NCI-H1436 treated with DMSO at 0.1 percent for 48 hours (cell line): Measurements from ENCODE around the gene OPCML.

Experiments
- DNase-seq: peaks from one replicate; lab custom pipeline; 2025; lab: John Stamatoyannopoulos, UW

OPCML gene

DNA sequence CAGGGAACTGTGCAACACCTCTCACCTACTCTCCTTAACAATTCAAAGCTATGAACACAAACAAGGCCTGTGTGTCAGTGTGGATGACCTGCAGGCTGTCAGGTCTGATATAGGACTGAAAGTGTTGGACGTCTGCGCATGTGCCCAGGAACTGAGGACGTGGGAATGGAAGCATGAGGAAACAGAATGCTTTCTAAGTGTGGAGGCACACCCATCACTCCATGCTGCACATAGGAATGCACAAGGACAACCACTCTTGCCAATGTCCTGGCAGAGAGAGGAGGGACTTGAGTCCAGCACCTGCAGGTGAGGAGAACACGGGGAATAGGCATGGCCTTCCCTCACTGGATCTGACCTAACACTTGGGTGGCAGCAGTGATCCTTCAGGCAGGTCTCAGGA, 874.3 kb downstream of the OPCML start:
- DNase-seq = no peak

DNA sequence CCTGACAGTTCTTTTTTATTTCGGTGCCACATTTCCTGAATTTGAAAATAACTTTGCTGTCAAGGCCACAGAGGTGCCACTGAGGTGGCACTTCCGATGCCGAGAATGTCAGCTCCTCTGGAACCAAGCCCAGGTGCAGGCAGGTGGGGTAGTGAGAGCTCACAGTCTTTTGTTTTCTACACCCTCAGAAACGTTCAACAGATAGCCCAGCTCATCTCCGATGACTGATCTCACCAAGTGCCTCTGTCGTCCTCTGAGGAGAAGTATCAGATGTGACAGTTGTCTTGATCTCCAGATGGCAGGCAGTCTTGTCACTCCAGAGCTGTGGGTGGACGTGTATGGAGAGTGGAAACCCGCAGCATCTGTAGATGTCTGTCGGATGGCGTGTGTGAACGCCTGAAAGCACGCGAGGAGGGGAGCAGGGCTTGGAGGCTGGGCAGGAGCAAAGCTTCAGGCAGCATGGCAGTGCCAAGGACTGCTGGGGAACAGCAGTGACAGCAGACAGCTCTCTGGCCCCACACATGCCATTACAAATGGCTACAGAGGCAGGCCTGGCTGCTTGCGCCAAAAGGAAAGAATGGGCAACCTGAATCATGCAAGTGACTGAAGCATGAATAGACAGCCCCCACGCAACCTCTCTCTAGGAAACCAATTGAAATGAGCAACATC, 877.0 kb downstream of the OPCML start:
- DNase-seq = no peak

DNA sequence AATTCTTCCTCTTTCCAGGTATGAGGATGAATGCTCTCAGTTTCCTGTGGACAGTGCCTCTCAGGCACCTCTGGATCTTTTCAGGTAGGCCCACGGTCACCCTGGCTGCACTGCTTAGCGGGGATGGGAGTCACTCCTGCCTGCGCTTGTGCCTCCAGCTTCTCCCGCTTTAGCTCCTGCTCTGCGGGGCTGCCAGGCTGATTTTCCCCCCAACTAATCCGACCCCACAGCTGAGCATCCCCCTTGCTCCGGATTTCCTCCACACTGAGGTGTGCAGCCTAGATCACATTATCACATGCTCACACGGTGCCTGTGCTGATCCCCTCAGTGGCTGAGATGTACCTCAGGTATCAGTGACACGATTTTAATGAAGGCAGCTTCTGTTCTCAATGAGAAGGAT, 879.1 kb downstream of the OPCML start:
- no peak for DNase-seq

DNA sequence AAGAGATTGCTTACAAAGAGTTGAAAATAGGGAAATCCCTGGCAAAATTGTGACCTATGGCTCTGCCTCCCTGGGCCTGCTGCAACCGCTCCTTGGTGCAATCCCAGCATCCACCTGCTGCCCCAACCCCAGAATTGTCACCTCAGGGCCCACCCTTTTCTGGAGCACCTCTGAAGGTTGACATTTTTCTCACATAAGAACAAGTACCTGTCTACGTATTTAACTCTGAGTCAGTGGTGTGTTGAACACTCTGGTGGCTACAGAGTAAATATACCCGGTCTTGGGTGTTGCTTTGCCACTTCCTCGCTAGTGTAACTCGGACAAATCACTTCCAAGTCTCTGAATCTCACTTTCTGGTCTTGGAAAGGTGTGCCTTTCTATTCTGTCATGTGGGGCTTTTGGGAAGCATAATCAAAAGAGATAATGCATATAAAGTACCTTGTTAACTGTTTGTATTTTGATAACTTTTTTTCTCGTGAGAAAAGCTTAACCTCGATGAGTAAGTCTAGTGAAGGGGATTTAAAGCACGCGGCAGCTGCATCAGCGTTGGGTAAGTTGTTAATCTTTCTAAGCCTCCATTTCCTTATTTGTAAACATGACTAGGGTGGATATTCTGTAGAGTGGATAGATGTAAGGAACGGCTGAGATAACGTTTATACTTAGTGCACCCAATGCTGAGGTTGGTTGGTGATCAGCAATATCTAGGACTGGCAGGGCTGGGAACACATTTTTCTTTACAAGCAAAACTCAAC, 881.2 kb downstream of the OPCML start:
- no peak for DNase-seq

DNA sequence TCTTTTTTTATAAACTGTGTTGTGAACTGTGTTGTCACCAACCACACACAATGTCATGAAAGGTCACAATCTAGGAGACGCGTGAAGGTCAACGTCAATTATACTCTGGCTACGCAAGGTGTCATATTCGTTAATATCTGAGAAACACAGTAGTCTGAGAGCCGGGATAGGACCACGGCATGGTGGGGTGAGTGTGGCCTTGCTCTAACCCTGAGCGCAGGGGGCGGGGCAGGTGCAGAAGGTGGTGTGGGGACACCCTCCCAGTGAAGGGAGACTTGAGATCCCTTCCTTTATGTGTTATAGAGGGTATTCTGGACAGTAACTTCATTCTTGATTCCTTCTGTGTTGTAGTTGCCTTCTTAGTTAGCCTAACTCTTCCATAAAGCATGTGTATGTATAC, 883.0 kb downstream of the OPCML start:
- no peak for DNase-seq

DNA sequence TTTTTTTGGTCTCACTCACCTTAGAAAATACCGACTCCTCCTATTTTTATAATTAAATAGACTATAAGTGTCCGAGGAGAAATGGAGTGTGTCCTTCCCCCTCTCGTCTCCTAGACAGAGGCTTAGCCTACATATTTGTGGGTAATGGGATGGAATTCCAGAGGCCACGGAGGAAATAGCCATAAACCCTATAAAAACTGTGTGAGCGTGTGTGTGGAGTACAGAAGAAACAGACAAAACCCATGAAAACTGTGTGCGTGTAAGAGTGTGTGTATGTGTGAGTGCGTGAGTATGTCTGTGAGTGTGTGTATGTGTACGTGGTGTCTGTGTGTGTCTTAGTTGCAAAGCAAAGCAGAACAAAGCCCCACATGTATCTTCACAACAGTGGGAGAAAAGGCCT, 883.5 kb downstream of the OPCML start:
- no peak for DNase-seq

DNA sequence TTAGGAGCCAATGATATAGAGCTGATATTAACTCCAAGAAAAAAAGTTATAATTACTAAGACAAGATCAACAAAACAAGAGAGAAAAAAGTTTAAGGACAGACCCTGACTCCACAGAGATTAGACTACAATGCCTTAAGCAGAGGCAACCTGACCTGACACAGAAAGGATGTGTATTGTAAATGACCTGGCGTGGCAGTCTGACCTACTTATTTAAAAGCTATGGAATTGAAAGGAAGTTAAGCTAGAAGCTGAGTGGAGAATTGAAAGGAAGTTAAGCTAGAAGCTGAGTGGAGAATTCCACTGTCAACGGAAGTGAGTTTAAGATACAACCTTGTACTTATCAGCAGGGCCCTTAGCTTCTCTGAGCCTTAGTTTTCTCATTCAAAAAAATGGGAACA, 885.4 kb downstream of the OPCML start:
- DNase-seq = no peak

DNA sequence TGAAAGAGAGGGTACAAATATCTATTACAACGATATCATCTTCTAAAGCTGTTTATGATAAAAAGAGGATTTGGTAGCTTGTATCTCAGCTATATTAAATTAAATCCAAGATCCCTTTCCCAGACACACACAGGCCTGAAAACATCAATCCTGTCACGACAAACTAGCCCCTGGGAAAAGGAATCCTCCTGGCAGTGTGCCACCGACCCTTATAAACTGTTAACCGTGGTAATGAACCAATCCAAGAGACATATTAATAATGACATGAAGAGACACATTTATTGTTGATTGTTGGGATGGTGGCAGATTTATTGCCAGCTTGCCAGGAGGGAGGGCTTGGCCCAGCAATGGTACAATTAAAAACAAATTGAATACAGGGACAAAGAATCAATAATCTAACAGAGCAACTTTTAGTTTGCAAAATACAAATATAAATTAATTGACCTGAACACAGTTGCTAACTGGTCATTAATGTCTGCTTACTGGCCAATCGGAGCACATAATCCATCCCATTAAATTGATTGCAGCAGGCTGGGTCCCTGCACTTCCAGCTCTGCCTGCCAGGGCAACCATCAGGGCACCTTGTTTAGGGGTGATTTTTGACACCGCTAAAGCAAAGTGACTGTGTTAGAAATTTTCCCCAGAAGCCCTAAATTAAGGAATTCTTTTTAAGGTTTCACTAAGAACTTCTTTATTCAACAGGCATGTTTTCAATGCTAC, 887.6 kb downstream of the OPCML start:
- no peak for DNase-seq

DNA sequence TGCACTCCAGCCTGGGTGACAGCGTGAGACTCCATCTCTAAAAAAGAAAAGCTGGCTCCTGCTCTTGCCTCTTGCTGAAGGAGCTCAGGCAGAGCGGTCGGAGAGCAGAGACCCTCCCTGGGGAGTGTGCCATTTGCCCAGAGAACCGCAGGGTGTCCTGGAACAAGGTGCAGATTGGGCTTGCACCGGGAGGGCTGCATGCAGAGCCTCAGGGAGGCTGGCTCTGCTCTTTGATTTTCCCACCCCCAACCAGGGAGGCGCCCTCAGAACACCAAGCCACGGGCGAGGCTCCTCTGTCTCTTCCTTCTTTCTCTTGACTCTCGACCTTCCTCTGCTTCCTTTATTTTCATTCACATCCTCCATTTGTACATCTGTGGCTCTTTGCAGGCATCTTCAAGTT, 889.1 kb downstream of the OPCML start:
- DNase-seq = no peak

DNA sequence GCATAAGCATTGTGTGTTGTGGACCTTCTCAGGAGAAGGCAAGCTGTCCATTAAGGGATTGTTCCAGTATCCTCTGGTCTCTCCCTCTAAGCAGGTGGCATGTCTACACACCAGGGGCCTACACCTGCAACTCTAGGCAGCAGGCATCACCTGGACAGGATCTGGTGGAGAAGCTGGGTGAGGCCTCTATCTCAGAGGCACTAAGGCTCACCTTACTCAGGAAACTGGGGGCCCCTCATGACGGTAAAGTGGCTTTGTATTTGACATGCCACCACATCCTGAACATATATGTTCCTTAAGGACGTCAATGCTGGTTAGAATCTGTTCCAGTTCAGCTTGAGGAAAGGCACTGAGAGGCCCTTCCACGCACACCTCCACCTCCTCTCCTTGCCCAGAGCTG, 891.3 kb downstream of the OPCML start:
- no peak for DNase-seq

DNA sequence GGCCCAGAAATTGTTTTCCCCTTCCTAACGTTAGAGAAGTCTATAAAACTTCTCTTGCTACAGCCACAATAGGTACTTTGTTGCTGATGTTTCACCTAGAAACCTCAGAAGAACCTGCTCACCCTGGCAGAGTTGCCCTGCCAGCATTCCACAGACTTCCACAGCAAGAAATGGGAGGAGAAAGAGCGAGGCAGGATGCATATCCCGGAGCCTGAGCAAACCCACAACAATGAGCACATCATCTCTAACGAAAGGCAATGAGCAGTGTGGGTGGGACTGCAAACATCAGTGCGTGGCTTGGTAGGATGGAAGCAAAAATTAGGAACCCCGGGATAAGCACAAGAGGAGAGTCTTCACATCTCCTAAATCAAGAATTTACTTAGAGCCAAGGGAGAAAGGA, 892.3 kb downstream of the OPCML start:
- DNase-seq = no peak

DNA sequence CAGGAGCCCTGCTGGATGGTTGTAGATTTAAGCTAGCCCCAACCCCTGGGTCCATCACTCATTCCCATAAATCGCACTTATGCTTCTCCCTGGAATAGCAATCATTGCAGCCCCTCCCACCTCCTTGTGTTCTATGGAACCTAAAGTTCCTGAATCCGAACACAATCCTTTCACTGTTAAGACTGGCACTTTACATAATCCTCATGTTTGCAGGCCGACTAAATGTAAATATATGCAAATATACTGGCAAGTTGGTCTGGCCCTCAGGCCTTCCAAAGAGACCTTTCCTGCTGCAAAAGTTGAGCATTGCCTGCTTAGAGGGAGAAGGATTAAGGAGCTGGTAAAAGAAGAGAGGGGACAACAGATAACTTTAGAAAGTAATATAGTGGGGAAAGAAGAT, 892.9 kb downstream of the OPCML start:
- no peak for DNase-seq

DNA sequence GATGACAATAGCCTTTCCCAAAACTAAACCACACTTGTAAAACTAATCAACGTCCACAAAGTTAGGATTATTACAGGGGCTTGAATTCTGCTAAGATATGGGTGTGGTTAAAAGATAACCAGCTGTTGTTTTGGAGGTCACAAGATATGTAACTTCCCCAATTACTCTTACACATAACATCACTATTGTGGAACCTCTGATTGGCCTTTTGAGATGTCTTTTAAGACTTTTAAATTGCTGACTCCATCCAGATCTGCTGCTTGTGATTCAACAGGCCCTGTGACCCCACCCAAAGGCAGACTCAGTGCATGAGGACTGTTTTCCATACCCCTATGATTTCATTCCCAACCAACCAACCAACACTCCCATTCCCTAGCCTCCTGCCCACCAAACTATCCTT, 893.9 kb downstream of the OPCML start:
- DNase-seq = no peak

DNA sequence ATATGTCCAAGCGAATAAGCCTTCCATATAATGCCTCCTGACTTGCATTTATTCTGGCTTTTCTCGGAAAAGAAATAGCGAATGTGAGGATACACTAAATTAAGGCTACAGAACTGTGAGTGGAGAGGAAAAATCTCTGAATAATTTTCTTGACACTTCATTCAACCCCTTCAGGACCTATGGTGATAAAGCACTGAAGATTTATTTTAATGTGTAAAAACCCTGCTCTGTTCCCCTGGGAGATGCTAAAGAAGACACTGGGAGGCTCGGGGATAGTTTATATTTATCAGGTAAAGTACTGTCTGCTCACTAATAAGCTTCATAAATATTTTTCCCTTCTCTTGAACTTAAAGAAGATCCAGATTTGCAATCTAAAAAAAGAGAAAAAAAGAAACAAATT, 895.8 kb downstream of the OPCML start:
- no peak for DNase-seq

DNA sequence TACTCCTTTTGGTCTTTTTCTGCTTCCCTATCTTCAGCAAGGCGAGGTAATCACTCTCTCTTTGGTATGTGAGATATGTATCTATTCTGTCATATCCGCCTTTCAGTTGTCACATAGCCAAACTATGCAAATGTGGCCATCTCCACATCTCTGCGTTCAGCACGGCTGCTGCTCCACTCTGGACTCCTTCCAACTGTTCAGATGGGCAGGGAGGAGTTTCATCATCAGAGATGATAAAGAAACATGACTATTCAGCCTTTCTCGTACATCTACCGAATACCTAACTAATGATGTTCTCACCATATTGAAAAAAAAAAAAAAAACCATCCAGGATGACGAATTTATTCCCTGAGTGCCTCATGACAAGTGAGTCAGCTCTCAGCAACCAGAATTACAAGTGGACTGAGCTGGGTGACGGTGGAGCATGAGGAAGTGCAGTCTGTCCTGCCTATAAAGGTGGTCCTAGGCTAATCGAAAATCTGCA, 899.6 kb downstream of the OPCML start:
- no peak for DNase-seq

DNA sequence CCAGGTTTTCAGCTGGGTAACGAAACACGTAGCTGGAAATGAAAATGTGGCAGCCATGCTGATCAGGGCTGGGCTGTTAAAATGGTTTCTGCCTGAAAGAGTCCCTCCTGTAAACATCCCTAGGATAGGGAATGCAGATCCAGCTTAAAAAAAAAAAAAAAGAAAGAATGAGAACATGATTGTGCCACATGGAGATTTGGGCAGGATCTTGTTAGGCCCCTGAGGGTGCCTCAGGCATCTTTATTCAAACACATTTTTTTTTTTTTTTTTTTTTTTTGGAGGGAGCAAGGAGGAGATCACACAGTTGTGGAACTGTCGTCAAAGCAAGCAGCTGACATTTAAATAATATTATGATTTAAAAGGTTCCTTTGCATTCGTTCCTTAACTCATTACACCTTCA, 900.3 kb downstream of the OPCML start:
- no peak for DNase-seq

DNA sequence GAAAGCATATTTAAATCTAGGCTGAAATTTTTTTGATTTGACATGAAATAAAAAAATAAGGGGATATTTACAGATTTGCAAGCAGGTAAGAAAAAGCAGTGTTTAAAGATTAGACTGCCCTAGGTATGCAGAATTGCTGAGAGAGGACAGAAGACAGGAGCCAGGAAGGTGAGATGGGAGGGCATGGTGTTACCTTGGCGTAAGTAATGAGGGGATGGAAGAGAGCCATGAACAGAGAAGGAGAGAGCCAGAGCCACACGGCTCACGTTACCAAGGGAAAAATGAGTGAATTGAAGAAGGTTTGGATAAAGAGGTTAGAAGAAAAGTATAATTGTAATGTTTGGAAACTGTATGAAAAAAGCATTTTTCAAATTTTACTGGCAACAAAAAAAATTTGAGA, 904.3 kb downstream of the OPCML start:
- no peak for DNase-seq

DNA sequence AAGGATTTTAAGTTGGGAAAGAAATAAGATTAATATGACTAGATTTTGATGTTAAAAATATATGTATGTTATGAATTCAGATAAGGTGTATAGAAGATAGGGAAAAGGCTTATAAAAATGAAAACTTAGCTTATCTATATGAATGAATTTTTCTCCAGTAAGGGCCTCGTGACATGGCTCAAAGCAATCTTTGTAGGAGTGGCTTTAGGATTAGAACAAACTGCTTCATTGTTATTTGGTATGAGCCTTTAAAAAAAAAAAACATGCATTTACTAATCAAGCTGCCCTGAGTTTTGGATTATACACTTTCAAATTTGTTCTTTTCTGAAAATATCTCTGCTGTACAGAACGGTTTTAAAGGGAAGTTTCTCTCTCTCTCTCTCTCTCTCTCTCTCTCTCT, 905.9 kb downstream of the OPCML start:
- DNase-seq = no peak

DNA sequence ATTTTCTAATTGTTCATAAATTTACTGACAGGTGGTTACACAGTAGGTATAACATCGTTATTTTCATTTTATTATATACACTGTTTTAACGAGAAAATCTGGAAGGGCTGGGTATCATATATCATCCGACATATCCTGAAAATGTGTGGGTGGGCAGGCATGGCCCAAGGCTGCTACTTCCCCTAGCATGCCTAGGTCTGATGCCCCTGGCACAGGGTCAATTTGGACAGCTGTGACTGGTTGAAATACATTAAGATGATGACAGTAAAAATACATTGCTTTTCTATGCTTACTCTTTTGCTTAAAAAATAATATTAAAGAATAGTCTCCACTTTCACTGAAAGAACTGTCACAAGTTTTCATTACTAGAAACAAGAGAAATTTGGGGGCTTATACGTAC, 908.8 kb downstream of the OPCML start:
- no peak for DNase-seq

DNA sequence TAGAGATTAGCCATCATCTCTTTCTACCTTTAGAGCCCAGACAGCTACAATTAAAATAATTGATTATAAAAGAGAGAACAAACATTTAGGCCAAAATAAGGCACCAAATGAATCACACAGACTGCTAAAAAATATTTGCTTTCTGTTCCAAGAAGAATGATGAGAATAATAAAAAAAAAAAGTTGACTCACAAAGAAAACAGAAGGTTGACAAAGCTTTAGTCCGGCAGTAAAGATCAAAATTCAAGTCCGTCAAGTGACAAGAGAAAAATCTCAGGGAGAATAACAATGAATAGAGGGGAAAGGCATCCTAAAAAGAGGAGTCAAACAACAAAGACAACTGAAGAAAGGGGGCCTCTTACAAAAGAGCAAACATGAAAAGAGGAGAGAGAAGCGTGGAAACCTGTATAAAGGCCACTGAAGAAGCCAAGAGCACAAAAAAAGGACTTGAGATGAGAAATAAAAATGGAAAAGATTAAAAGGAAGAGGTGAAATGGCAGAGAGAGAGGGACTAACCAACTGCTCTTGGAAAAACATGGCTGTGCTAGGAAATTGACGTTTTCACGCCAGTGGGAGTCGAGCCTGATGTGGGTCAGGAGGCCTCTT, 910.2 kb downstream of the OPCML start:
- DNase-seq = no peak

DNA sequence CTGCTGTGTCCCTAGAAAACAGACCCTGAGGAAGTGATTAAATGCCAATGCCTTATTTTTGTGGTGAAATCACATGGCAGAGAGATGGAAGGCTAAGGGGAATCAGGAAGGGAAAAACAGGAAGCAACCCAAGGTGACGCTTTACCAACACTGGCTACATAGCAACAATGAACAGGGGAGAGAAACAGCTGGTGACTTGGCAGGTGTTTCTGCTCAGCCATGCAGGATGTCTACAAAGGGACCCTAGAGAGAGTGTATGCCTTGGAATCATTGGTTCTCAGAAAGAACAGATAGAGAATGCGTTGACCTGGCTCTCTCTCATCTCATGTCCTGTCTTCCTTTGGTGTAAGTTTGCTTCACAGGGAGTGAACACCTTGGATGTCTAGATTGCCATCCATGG, 911.9 kb downstream of the OPCML start:
- DNase-seq = no peak

DNA sequence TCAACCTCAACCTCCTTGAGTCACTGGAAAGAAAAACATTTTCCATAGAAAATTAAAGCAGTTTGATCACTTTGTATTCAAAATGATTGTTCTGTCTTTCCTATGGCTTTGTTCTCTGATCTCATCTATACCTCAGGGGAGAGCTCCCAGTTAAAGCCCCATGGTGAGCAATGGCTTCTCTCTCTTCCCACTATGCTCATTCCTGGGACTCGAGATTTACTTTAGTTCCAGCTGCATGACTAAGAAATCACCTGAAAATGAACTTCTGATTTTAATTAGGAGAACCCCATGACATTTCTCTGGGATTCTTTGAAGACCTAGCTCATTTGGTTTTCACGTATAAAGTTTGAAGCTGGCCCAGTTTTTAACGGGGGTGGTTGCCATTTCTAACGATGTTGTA, 921.5 kb downstream of the OPCML start:
- no peak for DNase-seq

DNA sequence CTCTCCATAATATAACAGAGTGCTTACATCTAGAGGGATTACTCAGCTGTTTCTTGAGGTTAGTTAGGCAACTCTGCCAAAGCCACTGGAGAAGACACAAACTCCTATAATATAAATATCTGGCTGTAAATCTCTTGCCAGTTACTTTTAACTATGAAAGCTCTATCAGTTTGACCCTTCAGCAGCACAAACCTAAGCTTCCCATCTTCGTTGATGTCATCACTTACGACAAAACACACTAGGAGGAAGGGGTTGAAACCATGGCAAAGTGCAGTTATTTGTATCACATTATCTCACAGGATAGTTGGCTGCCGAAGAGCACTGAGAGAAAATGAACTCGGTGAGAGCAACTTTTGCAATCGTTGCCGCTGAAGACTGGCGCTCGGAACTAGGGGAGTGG, 922.1 kb downstream of the OPCML start:
- no peak for DNase-seq
